HFFc6 (cell line): ENCODE results near the gene RBM19. TPM values are rescaled to one million over a fixed set of nuclear protein-coding genes. Genes with fewer than 3 reads are reported as not detected.
A peak's percentile ranks its signal among the peaks of the same experiment; 100 is the strongest.

ENCODE experiments used
- DNase-seq: peaks from one replicate; pipeline ENCODE4 v3.0.0-alpha.2; 2018
- H3K27ac Mint-ChIP-seq: 2 replicates; pipeline ENCODE4 v1.8.0; 2020; ENCODE audit warnings: mild to moderate bottlenecking, mixed read lengths
- H3K27me3 Mint-ChIP-seq: 2 replicates; pipeline ENCODE4 v1.8.0; 2021; ENCODE audit warnings: mild to moderate bottlenecking, moderate library complexity, mixed read lengths; ENCODE audit not compliant: insufficient read depth
- H3K36me3 Mint-ChIP-seq: 2 replicates; pipeline ENCODE4 v1.8.0; 2021; ENCODE audit warnings: low read depth, mixed read lengths
- H3K4me1 Mint-ChIP-seq: 2 replicates; pipeline ENCODE4 v1.8.0; 2020; ENCODE audit warnings: low read depth, mixed read lengths
- H3K4me3 Mint-ChIP-seq: 2 replicates; pipeline ENCODE4 v1.8.0; 2020; ENCODE audit warnings: mild to moderate bottlenecking, moderate library complexity, mixed read lengths
- H3K9me3 Mint-ChIP-seq: 2 replicates; pipeline ENCODE4 v1.8.0; 2020; ENCODE audit warnings: mild to moderate bottlenecking, mixed read lengths
- CTCF ChIP-seq: fragments of 200-600 bp; sonication (generic); IDR thresholded peaks from 2 replicates; pipeline ENCODE4 v1.5.0; 2021; ENCODE audit warnings: antibody characterized with exemption, mild to moderate bottlenecking
- total RNA-seq, 6 experiments: library from RNA; stranded (reverse); fragmentation: NEBNext Ultra II Directional; extraction: Animal tissue kit (Norgen Biotek cat#: 25700); gene quantifications; 2 replicates in 1 of 6; 3 replicates in 5 of 6; pipeline ENCODE4 v1.2.3, GENCODE V29; 2021

Gene RBM19
- total RNA-seq, 6 experiments from 2014 or later: 27.8 to 34.8 (median 29.8) TPM

GRCh38 chr12:113917393-113917792 lies 48.7 kb downstream of the RBM19 start:
- peaks cover 5% of the 10 kb centered on the region for H3K27me3 Mint-ChIP-seq
- no peak for TF ChIP-seq CTCF
- no peaks in the 10 kb centered on the region for H3K9me3 Mint-ChIP-seq
- peaks cover 17% of the 10 kb centered on the region; the same call in 1 of the 2 replicates for H3K36me3 Mint-ChIP-seq
- no peaks in the 10 kb centered on the region for H3K4me1 Mint-ChIP-seq
- H3K27ac Mint-ChIP-seq: no peak overlapping the region
- H3K4me3 Mint-ChIP-seq: no peak overlapping the region
- no peak for DNase-seq

- H3K27ac Mint-ChIP-seq: no peak overlapping the region
- H3K9me3 Mint-ChIP-seq: no peaks in the 10 kb centered on the region
- H3K4me1 Mint-ChIP-seq: no peaks in the 10 kb centered on the region
- no peak for TF ChIP-seq CTCF
- peaks cover 6% of the 10 kb centered on the region for H3K27me3 Mint-ChIP-seq
- no peak overlapping the region for H3K4me3 Mint-ChIP-seq
- H3K36me3 Mint-ChIP-seq: peaks cover 18% of the 10 kb centered on the region
- DNase-seq: no peak
These were observed 51.3 kb downstream of the RBM19 start for GRCh38 chr12:113914806-113915205.

- Mint-ChIP-seq H3K36me3 (peaks cover 23% of the 10 kb centered on the region), H3K27me3 (peaks cover 6% of the 10 kb centered on the region), H3K9me3 (no peaks in the 10 kb centered on the region), H3K4me1 (no peaks in the 10 kb centered on the region), H3K4me3 (no peak overlapping the region), H3K27ac (no peak overlapping the region)
- no peak for TF ChIP-seq CTCF
- DNase-seq: no peak
These were observed 51.9 kb downstream of the RBM19 start for GRCh38 chr12:113914176-113914575.

GRCh38 chr12:113912760-113913329 lies 53.3 kb downstream of the RBM19 start:
- peak; percentile 97 for TF ChIP-seq CTCF
- Mint-ChIP-seq H3K36me3 (peaks cover 24% of the 10 kb centered on the region), H3K27me3 (peaks cover 6% of the 10 kb centered on the region), H3K4me3 (no peak overlapping the region), H3K27ac (no peak overlapping the region), H3K4me1 (no peaks in the 10 kb centered on the region), H3K9me3 (no peaks in the 10 kb centered on the region)
- DNase-seq: peak; percentile 47

GRCh38 chr12:113911971-113912759 lies 54.0 kb downstream of the RBM19 start:
- Mint-ChIP-seq H3K36me3 (peaks cover 21% of the 10 kb centered on the region), H3K27me3 (peaks cover 6% of the 10 kb centered on the region), H3K9me3 (no peaks in the 10 kb centered on the region), H3K4me3 (no peak overlapping the region), H3K4me1 (no peaks in the 10 kb centered on the region), H3K27ac (no peak overlapping the region)
- no peak for DNase-seq
- TF ChIP-seq CTCF: no peak
